Caco-2 (cell line): Measurements from ENCODE around the gene APBB1. TPM values are rescaled to one million over a fixed set of nuclear protein-coding genes. Genes with fewer than 3 reads are reported as not detected.

Experiments used
- BruUV-seq: library from RNA; stranded (reverse); fragments of 400-500 nt; replicated peaks from 2 replicates; lab custom pipeline; 2021; lab: Mats Ljungman, UMichigan
- CTCF ChIA-PET: fragments of 300-600 bp; sonication (Branson Sonifier 250); formaldehyde crosslinking; loops from one replicate; lab custom pipeline; 2022; ENCODE audit warnings: antibody characterized with exemption; lab: Charles Lee
- POLR2A ChIA-PET: fragments of 300-600 bp; sonication (Branson Sonifier 250); formaldehyde crosslinking; loops from one replicate; lab custom pipeline; 2022; ENCODE audit warnings: antibody characterized with exemption; lab: Charles Lee
- DNase-seq, 2 experiments: peaks; one replicate each; pipeline versions ENCODE4 v3.0.0 to v3.0.0-alpha.2; 2020 to 2022
- H3K27me3 ChIP-seq: replicated peaks from 2 replicates; pipeline ENCODE4 v1.6.0; 2011; ENCODE audit warnings: low read length; ENCODE audit not compliant: control insufficient read depth, insufficient read depth
- H3K36me3 ChIP-seq: 2 replicates; pipeline ENCODE4 v1.5.1; 2011; ENCODE audit warnings: low read length; ENCODE audit not compliant: control insufficient read depth, insufficient read depth
- H3K4me1 ChIP-seq: fragments of 250-450 bp; sonication (Bioruptor Pico); 2 replicates; pipeline ENCODE4 v1.5.1; 2020; ENCODE audit warnings: mild to moderate bottlenecking
- H3K4me3 ChIP-seq: 2 replicates; pipeline ENCODE4 v1.5.1; 2011; ENCODE audit warnings: low read depth, mild to moderate bottlenecking, control low read depth, low read length
- H3K9me3 ChIP-seq: fragments of 250-450 bp; sonication (Bioruptor Pico); 2 replicates; pipeline ENCODE4 v1.5.1; 2020; ENCODE audit warnings: mild to moderate bottlenecking, moderate library complexity
- H3K27ac Mint-ChIP-seq: one replicate; pipeline ENCODE4 v1.8.0; 2022; ENCODE audit warnings: mixed read lengths; ENCODE audit not compliant: unreplicated experiment
- H3K27me3 Mint-ChIP-seq: one replicate; pipeline ENCODE4 v1.8.0; 2022; ENCODE audit warnings: mixed read lengths; ENCODE audit not compliant: insufficient read depth, unreplicated experiment
- H3K36me3 Mint-ChIP-seq: one replicate; pipeline ENCODE4 v1.8.0; 2022; ENCODE audit warnings: mild to moderate bottlenecking, mixed read lengths; ENCODE audit not compliant: insufficient read depth, unreplicated experiment
- H3K4me1 Mint-ChIP-seq: one replicate; pipeline ENCODE4 v1.8.0; 2022; ENCODE audit warnings: low read depth, mixed read lengths; ENCODE audit not compliant: unreplicated experiment
- H3K4me3 Mint-ChIP-seq: one replicate; pipeline ENCODE4 v1.8.0; 2022; ENCODE audit warnings: mild to moderate bottlenecking, moderate library complexity, mixed read lengths; ENCODE audit not compliant: unreplicated experiment
- H3K9me3 Mint-ChIP-seq: one replicate; pipeline ENCODE4 v1.8.0; 2022; ENCODE audit warnings: mixed read lengths; ENCODE audit not compliant: unreplicated experiment
- intact Hi-C: fragments of 100-400 bp; cut with micrococcal nuclease; formaldehyde crosslinking; loops from one replicate; pipeline ENCODE4 v1.10.0; 2022; ENCODE audit not compliant: unreplicated experiment
- total RNA-seq: library from RNA; stranded (reverse); gene quantifications from 2 replicates; pipeline ENCODE4 v1.2.3, GENCODE V29; 2022
- TF ChIP-seq, protein P1 (sequence below), 2 experiments: fragments of 200-600 bp in 1 of 2; IDR thresholded peaks; 1 replicate in 1 of 2; 2 replicates in 1 of 2; pipeline versions ENCODE4 v1.5.1 to v1.8.0; 2011 to 2022; ENCODE audit warnings: antibody characterized with exemption in 1 of 2, control low read depth in 1 of 2, inconsistent platforms in 1 of 2, low read depth in 1 of 2, low read length in 1 of 2, mild to moderate bottlenecking in 1 of 2, moderate library complexity in 1 of 2; ENCODE audit not compliant: insufficient read depth in 1 of 2, severe bottlenecking in 1 of 2, unreplicated experiment in 1 of 2

APBB1 gene
- total RNA-seq, 1 experiment from 2014 or later = 37.8 TPM

DNA sequence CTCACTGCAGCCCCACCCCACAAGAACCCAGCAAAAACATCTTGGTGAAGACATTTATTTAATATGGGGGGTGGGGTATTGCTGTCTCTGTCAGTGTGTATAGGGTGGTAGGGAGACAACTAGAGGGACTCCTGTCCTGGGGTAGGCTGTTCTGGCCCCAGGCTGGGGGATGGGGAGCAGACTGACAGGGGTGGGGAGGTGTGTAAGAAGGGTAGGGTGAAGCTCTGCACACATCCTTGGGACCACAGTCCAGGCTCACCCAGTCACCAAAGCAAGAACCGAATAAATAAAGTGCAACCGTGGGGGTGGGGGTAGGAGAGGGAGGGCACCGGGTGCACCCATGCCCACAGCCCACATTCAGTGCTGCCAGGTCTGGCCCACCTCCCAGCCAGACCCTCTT, 29.7 kb upstream of the APBB1 start:
- Histone ChIP-seq H3K9me3 (no peaks in the 10 kb centered on the region), H3K27me3 (no peaks in the 10 kb centered on the region), H3K36me3 (peaks cover 1% of the 10 kb centered on the region; the same call in 1 of the 2 replicates), H3K4me1 (no peaks in the 10 kb centered on the region), H3K4me3 (no peak overlapping the region)
- no peak for DNase-seq
- Mint-ChIP-seq H3K36me3 (no peaks in the 10 kb centered on the region), H3K27me3 (no peaks in the 10 kb centered on the region), H3K4me1 (peaks cover 7% of the 10 kb centered on the region), H3K4me3 (no peak overlapping the region), H3K9me3 (no peaks in the 10 kb centered on the region), H3K27ac (no peak overlapping the region)
- ChIA-PET POLR2A (no interaction called here), CTCF (no interaction called here)
- TF ChIP-seq, protein P1, sequence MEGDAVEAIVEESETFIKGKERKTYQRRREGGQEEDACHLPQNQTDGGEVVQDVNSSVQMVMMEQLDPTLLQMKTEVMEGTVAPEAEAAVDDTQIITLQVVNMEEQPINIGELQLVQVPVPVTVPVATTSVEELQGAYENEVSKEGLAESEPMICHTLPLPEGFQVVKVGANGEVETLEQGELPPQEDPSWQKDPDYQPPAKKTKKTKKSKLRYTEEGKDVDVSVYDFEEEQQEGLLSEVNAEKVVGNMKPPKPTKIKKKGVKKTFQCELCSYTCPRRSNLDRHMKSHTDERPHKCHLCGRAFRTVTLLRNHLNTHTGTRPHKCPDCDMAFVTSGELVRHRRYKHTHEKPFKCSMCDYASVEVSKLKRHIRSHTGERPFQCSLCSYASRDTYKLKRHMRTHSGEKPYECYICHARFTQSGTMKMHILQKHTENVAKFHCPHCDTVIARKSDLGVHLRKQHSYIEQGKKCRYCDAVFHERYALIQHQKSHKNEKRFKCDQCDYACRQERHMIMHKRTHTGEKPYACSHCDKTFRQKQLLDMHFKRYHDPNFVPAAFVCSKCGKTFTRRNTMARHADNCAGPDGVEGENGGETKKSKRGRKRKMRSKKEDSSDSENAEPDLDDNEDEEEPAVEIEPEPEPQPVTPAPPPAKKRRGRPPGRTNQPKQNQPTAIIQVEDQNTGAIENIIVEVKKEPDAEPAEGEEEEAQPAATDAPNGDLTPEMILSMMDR (IDR thresholded peaks at IDR 0.05; ENCODE audit: insufficient read depth in 1 of 2, low read depth in 1 of 2, low read length in 1 of 2, severe bottlenecking in 1 of 2, unreplicated experiment in 1 of 2) = no peak
- no TSS peak for BruUV-seq
- intact Hi-C loops = no loop called here

DNA sequence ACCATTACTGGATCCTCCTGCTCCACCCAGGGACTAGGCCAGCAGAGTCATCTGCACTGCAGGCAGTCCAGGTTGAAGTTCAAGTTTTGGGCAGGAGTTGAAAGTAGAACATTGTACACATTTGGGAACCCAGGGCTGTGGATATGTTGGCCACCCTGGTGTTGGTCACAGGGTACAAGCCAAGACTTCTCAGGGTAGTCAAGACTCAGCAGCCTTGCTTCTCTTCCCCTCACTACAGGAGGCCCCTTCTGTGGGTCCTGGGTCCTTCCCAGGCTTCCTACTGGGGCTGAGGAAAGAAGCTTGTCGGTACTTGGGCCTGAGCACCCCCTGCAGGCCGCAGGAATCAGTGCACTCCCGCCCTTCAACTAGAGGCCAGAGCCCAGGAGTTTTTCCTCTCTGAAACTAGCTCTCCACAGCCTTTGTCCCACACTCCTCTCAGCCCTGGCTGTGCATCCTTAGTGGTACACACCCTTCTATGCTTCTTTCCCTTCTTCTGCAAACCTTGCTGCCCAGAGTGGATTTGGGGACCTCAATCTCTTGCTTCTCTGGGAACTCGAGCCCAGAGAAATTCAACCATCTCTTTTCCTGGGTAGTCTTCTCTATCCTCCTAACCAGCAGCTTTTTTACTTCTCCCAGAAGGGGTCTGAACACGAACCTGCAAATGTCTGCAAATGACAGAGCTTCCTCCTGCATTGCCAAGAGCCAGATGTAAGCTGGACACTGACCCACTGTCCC, 24.5 kb upstream of the APBB1 start:
- Histone ChIP-seq H3K9me3 (no peaks in the 10 kb centered on the region), H3K27me3 (no peaks in the 10 kb centered on the region), H3K4me3 (no peak overlapping the region), H3K36me3 (no peaks in the 10 kb centered on the region; the same call in 1 of the 2 replicates), H3K4me1 (peaks cover 29% of the 10 kb centered on the region)
- peaks cover 7% of the 10 kb centered on the region for H3K4me1 Mint-ChIP-seq
- ChIA-PET CTCF (interaction anchor here (0.5 to 8.4 kb wide), 11 partner anchors 9 to 69 kb away, joined by 4 to 190 read pairs (median 6); partner anchors contain the start of genes APBB1, ARFIP2, SMPD1 and TIMM10B), POLR2A (interaction anchor here (0.7 to 1.3 kb wide), 2 partner anchors 24 to 65 kb away, joined by 3 to 5 read pairs; no protein-coding TSS in a partner anchor)
- no peaks in the 10 kb centered on the region for H3K9me3 Mint-ChIP-seq
- H3K27me3 Mint-ChIP-seq = no peaks in the 10 kb centered on the region
- no TSS peak for BruUV-seq
- no peak overlapping the region for H3K4me3 Mint-ChIP-seq
- intact Hi-C loops = loop anchor here (1.0 kb wide), 3 partner anchors 46 to 64 kb away; no protein-coding TSS in a partner anchor
- no peak overlapping the region for H3K27ac Mint-ChIP-seq
- peak; percentile 66 to 68 for DNase-seq
- TF ChIP-seq, protein P1 (IDR thresholded peaks at IDR 0.05; ENCODE audit: insufficient read depth in 1 of 2, low read depth in 1 of 2, low read length in 1 of 2, severe bottlenecking in 1 of 2, unreplicated experiment in 1 of 2) = peak; percentile 79 to 85
- H3K36me3 Mint-ChIP-seq = no peaks in the 10 kb centered on the region

DNA sequence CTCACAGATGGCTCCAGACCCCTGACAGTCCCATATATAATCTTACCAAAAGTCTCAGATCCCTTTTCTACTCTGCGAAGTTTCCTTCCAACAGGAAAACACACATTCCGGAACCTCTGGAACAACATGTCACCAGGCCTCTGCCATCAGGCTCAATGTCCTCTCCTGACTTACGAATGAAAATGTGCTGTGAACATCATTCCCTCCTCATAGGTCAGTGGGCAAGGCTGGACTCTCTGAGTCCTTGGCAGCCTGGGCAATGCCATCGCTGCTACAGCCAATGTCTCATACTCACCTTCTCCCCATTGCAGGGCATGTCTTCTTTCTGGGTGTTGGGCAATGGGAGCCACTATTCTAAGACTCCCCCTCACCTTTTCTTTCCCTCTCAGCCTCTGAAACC, 23.5 kb upstream of the APBB1 start:
- Histone ChIP-seq H3K4me3 (no peak overlapping the region), H3K36me3 (no peaks in the 10 kb centered on the region), H3K4me1 (peaks cover 29% of the 10 kb centered on the region), H3K9me3 (no peaks in the 10 kb centered on the region), H3K27me3 (no peaks in the 10 kb centered on the region)
- DNase-seq = no peak
- Mint-ChIP-seq H3K27me3 (no peaks in the 10 kb centered on the region), H3K9me3 (no peaks in the 10 kb centered on the region), H3K36me3 (no peaks in the 10 kb centered on the region), H3K4me3 (no peak overlapping the region), H3K4me1 (peaks cover 7% of the 10 kb centered on the region), H3K27ac (no peak overlapping the region)
- BruUV-seq = no TSS peak
- intact Hi-C loops = no loop called here
- ChIA-PET POLR2A (interaction anchor here (0.5 kb wide), 1 partner anchor 31 kb away, joined by 4 read pairs; no protein-coding TSS in a partner anchor), CTCF (interaction anchor here (8.4 kb wide), 1 partner anchor 64 kb away, joined by 190 read pairs; no protein-coding TSS in a partner anchor)
- TF ChIP-seq, protein P1 (IDR thresholded peaks at IDR 0.05; ENCODE audit: insufficient read depth in 1 of 2, low read depth in 1 of 2, low read length in 1 of 2, severe bottlenecking in 1 of 2, unreplicated experiment in 1 of 2) = no peak
